GM21526 (cell line): ENCODE measurements around the gene FLNC.

ENCODE experiments used
- ATAC-seq: cut with Tn5 transposase; IDR thresholded peaks from one replicate; pipeline ENCODE4 v1.9.1; 2021; ENCODE audit warnings: moderate library complexity; ENCODE audit not compliant: unreplicated experiment, low FRiP score

FLNC gene

DNA sequence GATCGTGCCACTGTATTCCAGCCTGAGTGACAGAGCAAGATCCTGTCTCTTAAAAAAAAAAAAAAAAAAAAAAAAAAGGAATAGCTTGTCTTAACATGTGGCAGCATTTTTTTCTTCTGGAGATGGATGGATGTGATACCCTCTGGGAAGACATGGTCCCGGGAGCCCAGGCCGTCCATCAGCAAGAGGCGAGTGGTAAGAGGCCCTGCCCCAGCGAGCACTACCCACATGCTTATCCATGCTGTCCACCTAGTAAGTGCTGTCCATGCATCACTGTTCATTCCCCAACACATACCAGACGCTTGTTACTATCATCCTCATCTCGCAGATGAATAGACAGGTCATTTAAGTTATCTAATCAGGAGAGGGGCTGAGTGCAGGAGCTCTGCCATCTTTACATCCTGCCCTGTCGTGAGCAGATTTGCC is 45.3 kb downstream of the FLNC start:
- ATAC-seq, result no peak

DNA sequence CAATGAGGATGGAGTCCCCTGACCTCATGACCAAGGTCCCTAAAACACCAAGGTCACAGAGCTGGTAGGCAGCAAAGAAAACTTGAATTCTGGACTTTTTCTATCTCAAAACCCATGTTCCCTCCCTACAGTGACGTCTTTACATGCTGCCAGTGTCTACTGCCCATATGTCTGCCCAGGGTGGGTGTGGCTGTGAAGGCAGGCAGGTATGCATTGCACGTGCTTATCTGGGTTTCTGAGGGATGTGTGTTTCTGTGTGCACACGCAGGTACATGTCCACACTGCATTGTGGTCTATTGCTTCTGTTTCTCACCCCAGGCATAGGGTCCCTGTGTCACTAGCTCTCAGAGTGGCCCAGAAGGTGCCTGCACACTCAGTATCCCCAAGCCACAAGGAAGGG is 45.9 kb downstream of the FLNC start:
- ATAC-seq, result no peak

DNA sequence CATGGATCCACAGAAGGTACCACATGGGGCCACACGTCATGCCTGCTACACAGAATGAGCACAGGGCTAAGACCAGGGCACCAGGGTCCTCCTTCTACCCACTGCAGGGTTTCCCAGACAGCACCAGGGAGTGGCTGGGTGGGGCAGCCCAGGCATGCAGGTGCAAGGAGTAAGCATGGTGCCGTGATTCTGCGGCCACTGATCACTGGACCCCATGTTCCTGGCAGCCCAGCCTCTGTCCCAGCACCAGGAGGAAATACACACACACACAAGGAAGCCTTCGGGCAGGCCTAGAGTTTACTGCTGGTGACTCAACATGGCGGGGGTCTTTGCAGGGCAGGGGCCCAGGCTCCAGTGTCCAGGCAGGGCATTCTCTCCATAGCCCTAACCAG is 46.4 kb downstream of the FLNC start:
- no peak for ATAC-seq

DNA sequence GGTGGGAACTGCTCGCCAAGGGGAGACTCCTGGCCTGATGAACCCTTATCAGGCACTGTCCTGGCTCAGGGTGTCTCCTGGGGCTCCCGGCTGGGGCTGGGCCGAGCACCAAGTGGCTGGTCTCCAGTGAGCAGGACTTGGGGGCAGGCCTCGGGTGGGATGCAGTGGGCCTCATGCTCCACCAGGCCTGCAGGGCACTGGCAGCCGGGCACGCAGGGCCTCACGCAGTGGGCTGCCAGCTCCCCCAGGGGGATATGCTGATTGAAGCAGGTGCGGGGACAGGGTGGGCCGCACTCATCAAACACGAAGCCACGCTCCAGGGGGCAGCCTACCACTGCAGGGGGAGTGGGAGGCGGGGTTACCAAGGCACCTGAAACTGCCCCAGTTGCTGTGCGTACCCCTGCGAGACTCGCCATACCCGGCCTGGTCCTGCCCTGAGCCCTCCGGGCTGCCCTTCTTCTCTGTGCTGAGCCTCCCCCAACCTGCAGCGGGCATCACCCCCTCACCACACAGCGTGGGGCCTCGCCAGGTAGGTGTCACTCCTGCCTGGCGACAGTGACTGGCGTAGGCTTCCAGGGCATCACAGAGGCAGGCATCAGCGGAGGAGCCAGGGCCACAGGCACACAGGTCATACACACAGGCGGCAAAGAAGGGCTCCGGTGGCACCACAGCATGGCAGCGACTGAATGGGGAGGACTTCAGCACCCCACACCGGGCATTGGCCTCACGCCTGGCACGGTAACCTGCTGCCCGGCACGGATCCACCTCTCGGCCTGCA is 47.0 kb downstream of the FLNC start:
- no peak for ATAC-seq

DNA sequence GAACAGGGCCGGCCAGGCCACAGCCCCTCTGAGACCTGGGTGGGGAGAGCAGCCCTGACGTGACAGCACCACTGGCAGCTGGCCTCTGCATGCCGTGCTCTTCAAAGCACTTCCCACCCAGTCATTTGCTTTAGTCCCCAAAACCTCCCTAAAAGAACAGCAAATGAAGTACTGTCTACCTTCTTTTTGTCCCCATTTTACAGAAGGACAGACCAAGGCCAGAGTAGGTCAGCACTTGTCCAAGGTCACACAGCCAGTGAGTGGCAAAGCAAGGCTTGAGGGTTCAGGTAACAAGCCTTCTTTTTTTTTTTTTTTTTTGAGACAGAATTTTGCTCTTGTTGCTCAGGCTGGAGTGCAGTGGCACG is 47.5 kb downstream of the FLNC start:
- ATAC-seq, result no peak

DNA sequence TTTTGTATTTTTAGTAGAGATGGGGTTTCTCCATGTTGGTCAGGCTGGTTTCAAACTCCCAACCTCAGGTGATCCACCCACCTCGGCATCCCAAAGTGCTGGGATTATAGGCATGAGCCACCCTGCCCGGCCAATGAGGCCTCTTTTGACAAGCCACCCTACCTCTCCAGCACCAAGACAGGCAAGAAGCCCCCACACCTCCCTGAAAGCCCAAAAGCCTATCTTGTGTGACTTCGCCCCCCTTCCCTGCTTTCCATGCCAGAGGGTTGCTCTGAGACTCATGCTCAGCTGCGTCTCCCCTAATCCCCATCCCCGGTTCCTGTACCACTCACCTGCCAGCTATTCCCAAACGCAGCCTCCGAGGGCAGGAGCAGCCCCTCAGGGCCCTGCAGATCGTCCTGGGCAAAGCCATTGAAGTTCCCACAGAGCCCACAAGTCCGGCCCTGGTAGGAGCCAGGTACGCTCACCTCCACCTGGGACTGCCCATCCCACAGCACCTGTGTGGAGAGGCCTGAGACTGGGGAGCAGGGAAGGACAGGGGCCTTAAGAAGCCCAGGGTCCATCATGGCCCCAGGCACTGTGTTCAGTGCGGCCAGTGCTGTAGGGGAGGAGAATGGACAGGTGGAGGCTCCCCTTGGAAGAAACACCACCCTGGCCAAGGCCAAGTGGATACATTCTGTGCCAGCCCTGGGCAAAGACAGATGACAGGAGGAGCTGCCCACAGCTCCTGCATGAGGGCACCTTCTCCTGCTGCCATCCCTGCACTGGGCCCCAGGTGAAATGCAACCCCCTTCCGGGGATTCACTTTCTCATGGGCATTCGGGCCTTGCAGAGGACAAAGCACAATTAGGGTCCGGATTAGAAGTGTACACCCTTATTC is 48.3 kb downstream of the FLNC start:
- no peak for ATAC-seq

DNA sequence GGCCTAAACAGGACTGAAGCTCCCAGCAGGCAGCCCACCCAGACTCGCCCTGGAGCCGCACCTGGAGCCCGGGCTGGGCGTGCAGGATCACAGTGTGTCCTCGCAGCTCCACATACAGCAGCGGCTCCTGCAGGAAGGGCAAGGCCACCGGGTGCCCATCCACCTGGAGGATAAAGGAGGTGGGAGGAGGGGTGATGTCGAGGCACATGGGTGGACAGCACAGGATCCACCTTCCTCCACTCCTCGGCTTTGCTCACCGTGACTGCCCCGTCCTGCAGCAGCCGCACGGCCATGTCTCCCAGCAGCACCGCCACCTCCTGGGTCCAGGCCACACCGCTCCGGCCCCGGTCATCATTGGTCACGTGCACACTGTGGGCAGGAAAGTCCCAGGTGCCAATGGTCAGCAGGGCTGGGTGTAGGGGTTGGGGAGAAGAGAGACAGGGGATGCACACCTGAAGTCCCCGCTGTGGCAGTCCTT is 49.3 kb downstream of the FLNC start:
- ATAC-seq, result no peak

DNA sequence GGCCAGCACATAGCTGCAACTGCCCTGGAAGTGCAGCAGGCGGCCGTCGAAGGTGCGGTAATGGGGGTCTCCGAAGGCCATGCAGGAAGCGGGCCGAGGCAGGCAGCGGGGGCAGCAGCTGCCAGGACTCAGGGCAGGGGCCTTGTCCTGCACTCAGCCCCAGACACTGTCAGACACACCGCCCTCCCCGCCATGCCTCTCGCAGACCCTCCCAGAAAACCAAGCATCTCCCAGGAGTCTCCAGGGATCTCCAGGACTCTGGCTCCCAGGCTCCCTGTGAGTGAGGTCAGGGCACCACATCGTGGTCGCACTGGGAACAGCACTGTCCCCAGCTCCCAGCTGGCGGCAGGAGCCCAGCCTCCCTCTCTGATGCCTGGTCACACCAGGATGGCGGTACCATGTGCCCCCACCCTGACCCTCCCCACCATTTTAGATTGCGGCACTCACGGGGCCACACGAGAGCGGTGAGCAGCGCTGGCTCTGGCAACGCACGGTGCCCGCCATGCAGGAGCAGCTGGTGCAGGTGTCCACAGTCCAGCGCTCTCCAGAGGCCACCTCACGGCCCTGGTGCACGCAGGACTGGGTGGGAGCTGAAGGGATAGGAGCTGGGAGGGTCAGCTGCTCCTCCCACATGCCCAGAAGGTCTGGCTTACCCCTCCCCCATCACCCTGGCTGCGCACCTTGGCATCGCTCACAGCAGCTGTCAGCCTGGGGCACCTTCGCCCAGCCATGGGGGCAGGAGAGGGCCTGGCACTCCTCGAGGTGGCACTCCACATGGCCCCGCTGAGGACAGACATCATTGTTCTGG is 49.9 kb downstream of the FLNC start:
- no peak for ATAC-seq

DNA sequence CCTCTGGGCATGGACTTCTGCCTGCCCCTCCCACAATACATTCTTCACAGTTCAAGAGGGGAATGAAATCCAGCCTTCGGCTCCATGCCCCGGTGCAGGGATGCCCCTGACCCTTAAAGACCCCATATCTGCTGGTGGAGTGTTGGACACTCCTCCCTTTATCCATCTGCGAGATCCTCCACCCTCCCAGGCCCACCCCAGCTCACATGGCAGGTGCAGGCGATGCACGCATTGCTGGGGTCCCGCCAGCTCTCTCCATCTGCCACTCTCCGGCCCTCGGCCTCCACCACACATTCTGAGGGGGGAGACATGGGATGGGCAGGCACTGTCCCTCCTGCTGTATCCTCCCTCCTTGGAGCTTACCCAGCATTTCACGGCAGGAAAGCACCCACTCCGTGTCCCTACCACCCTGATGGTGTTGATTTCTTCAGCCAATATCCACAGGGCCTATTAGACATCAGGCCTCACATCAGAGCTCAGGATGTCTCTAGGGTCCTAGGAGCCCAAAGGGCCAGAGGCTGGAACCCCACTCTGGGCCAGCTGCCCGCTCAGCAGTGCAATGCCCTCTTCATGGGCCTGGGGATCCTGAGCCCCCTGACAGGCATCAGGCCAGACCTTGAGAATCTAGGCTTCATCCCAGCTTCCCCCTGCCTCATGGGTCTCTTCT is 50.7 kb downstream of the FLNC start:
- no peak for ATAC-seq

DNA sequence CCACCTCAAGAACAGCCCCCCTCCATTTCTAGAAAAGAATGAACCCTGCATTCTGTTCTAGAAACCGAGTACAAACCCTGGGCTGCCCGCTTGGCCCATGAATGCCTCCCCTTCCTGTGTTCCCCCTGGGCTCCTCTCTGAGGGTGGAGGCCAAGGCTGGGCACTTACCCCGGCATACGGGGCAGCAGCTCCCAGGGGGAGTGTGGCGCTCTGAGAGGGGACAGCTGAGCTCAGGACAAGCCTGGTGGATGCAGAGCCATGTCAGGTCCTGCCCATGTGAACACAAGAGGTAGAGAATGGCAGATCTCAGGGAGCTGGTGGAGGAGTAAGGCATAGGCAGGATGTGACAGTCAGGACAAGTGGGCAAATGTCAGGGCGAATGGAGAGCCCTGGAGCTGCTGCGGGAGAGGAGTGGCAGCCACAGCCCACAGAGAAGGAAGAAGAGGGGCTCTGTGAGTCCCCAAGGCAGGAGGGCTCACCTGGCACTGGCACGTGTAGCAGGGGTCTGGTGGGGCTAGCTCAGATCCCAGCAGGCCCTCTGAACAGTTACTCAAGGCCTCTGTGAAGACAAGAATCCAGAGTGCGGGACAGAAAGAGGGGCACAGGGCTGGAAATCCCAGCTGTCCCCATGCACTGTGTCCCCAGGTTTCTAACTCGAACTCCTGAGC is 51.4 kb downstream of the FLNC start:
- no peak for ATAC-seq

DNA sequence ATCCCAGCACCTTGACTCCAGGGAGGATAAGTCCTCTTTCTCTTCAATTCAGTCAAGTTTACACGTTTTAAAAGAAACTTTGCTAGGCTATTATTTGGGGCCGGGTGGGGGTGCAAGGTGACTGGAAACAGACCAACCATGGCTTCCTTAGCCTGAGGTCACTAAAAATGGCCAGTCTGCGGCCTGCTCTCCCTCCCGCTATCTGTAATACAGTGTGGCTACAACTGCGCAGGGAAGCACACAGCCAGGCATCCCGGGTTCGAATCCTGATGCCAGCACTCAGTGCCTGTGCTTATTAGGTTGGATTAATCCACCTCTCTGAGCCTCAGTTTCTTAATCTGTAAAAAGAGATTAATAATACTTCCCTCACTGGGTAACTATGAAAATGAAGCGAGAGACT is 51.9 kb downstream of the FLNC start:
- ATAC-seq, result no peak

DNA sequence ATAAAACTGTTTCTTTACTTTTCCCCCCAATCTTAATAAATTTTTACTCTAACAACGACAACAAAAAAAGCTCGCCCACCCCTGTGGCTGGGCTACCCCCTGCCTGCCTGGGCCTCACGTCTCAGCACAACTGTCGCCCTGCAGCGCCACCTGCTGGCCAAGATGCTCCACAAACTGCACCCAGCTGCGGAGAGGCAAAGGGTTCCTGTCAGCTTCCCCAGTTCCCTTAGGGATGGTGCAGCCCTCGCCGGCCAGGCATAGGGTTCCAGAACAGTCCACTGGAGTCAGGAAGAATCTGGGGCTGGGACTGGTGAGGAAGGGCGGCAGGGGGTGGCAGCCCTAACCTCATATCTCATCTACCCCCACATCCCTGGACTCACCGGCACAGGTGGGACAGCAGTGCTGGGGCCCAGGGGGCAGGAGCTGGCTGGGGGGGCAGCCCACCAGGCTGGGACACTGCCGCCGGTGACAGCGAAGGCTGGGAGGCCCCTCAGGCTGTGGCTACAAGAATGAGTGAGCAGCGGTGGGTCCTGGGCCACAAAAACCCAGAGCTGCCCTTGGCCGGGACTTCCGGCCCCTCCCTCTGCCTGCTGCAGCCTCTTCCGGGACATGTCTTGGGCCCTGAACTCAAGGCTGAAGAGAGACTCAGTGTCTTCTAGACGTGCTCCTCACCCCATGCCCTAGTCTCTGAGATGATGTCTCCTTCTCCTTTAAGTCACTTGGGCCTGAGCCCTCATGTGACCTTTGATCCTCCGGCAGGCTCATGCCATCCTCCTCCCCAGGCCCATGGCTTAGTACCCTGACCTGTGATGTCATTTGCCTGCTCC is 53.6 kb downstream of the FLNC start:
- peak; percentile 54 for ATAC-seq

DNA sequence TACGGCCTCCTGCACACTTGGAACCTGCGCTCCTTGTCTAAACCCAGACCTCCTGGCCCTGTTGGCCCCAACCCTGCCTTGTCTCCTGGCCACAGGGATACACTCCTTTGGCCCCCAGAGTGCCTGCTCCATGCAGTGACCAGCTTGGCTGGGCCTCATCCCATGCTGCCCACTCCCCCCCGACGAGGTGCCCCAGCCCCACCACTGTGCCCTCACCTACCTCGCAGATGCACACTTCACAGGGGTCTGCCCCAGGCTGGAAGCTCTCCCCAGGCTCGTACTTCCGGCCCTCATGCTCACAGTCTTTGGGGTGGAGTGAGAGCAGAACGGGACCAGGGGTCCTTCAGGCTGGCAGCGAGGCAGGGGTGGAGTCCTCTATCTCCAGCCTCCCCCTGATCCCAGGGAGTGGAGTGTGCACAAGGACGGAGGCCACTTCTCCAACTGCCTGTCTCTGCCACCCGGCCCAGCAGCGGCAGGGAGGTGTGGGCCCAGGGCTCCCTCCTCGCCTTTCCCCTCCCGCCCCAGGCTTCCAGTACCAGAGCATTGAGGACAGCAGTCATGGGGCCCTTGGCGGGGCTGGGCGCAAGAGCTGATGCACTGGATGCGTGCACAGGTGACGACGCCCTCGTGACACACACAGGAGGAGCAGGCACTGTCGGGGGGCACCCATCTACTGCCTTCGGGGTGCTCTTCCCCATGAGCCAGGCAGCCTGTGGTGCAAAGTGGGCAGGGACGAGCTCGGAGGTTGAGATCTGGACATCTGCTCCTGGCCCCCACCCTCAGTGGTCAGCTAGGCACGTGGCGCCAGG is 54.6 kb downstream of the FLNC start:
- ATAC-seq, result no peak

DNA sequence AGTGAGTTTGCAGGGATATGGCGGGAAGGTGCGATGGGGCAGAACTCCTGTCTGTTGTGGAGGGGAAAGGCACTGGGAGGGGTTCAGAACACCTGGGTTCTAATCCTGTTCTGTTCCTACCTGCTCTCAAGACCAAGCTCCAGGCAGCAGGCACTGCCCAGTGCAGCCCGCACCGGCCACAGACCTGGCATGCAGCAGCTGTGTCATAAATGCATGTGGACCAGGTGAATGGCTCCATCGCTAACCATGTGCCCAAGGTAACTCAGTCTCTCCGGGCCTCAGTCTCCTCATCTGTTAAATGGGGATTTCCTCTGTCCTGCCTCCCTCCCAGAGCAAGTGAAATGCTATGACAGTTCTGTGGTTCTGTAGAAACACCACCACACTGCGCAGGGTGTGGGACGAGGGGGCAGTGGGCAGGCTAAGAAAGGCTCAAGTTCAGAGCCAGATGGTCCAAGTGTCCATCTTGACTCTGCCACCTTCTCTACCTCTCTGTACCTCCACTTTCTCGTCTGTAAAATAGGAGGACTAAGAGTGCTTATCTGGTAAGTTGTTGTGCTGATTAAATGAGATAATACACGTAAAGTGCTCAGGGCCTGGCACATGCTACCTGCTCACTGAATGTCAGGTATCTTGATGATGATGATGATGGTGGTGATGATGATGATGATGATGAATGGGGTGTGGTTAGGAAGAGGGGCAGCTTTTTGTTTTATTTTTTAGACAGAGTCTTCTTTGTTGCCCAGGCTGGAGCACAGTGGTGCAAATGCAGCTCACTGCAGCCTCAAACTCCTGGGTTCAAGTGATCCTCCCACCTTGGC is 55.4 kb downstream of the FLNC start:
- no peak for ATAC-seq

DNA sequence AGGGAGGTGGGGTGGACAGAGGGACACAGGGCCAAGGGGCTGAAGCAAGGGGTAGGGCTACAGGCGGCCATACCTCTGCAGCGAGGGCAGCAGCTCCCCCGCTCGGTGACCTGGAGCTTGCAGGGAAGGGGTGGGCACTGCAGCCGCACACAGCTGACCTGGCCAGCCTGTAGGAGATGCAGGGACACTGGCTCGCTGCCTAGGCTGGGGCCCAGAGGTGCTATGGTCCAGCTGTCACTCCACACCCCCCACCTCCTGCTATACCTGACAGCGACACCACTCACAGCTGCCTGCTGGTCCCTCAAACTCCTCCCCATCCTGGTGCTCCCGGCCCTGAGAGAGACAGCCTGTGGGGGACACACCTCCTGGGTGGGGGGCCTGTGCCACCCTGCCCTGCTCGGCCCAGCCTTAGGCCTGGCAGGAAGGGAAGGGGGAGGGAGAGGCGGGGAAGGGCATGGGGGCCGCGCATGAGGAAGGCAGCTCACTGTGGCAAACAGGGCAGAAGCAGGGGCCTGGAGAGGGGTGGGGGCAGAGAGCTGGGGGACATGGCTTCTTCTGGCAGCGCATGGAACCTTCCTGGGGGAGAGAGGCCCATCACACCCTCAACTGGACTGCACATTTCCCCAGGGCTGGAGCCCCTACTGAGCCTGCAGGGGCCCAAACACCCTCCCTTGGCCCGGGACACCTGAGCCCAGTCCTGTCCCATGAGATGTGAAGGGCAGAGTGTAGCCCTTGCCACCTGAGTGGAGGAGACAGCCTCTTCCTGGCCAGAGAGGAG is 56.4 kb downstream of the FLNC start:
- no peak for ATAC-seq

DNA sequence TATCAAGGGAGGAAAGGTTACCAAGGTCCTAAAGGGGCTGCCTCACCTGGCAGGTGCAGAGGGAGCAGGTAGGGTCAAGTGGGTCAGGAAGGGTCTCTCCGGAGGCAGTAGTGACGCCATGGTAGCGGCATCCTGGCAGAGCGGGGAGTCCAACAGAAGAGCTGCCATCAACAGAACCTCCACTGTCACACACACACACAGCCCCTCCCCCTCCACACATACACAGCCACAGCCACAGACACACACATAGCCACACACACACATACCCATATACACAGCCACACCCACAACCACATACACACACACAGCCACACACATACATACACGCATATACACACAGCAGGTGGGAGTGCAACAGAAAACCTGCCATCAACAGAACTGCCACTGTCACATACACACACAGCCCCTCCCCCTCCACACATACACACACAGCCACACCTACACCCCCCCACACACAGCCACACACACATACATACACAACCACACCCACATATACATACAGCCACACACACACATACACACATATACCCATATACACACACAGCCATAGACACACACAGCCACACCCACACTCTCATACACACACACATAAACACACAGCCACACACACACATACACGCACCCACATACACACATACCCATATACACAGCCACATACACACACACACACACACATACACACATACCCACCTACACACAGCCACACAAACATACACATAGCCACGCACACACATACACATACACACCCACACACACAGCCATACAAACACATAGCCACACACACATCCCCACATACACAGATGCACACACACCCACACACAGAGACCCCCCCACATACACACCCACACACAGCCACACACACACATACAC is 57.2 kb downstream of the FLNC start:
- no peak for ATAC-seq
